Left ventricle myocardium superior (tissue), 1 donor: Measurements from ENCODE around the gene AGK. TPM values are rescaled to one million over a fixed set of nuclear protein-coding genes. Genes with fewer than 3 reads are reported as not detected.
"Not testable (repeated sequence)": the region's sequence is repeated elsewhere in the genome, so short reads cannot be mapped to it uniquely, and the experiment has no call there.

ENCODE experiments used
- ATAC-seq: fragments of 200-7000 bp; cut with Tn5 transposase; one replicate; pipeline ENCODE4 v1.9.1; 2020; ENCODE audit warnings: mild to moderate bottlenecking, moderate library complexity
- DNase-seq: peaks from one replicate; pipeline ENCODE4 v3.0.0-alpha.2; 2020
- intact Hi-C: fragments of 100-400 bp; cut with micrococcal nuclease; formaldehyde crosslinking; loops from one replicate; pipeline ENCODE4 v1.11.0; 2022
- total RNA-seq: library from RNA; stranded (reverse); fragmentation: NEBNext Ultra II Directional; extraction: Animal tissue kit (Norgen Biotek cat#: 25700); gene quantifications from one replicate; pipeline ENCODE4 v1.2.1, GENCODE V29; 2021
- donor health status: DM: no; HTN: yes; CAD: no; lungs with severe emphysema.

The AGK gene
- total RNA-seq, 1 donor from 2014 or later, result 37.7 TPM

- intact Hi-C loops, result no loop called here
These were observed 113.2 kb downstream of the AGK start for GRCh38 chr7:141664450-141664849.

GRCh38 chr7:141665208-141666035 lies 114.2 kb downstream of the AGK start:
- intact Hi-C loops, result no loop called here
- no peak for ATAC-seq

More at GRCh38 chr7:141664450-141664849, 113.2 kb downstream of the AGK start:
- DNase-seq (no peak), ATAC-seq (no peak)

DNA sequence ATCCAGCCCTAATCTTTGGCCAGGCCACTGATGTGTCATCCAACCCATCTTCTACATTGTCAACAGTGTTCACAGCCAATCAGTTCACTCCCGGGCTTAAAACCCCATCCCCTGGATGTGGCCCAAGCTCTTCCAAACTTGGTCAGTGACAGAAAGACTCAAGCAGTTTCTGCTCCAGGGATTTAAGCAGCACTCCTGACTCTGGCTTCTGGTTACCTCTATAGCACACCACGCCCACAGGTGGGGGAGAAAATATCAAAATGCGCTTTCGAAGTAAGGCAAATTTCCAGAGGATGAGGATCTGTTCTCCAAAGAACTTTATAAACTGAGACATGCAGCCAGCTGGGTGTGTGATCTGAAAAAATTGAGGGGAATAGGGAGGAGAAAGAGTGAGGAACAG lies 114.9 kb downstream of the AGK start:
- intact Hi-C loops, result no loop called here

More at GRCh38 chr7:141665208-141666035, 114.2 kb downstream of the AGK start:
- no peak for DNase-seq

DNA sequence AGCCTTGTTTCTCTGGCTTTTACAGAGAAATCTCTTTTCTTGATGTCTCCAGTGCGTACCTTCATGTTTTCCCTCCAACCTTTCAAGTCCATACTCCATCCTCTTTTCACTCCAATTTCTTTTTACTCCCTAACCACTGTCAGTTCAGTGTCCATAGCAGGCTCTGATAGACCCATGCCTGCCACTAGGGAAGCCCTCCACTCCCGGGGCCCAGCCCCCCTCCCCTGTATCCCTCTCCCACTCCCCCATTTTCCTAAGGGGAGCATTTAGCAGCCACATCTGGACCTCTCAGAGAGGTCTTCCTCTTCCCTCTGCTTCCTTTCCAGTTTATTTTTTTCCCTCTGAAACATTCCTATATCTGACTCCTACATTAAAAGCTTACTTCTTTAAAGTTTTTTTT lies 117.6 kb downstream of the AGK start:
- ATAC-seq (no peak), DNase-seq (no peak)
- intact Hi-C loops, result no loop called here

More for the DNA sequence above, 114.9 kb downstream of the AGK start:
- DNase-seq, result no peak
- no peak for ATAC-seq

- ATAC-seq (no peak), DNase-seq (no peak)
- intact Hi-C loops, result no loop called here
These were observed 120.7 kb downstream of the AGK start for GRCh38 chr7:141671705-141672496.

DNA sequence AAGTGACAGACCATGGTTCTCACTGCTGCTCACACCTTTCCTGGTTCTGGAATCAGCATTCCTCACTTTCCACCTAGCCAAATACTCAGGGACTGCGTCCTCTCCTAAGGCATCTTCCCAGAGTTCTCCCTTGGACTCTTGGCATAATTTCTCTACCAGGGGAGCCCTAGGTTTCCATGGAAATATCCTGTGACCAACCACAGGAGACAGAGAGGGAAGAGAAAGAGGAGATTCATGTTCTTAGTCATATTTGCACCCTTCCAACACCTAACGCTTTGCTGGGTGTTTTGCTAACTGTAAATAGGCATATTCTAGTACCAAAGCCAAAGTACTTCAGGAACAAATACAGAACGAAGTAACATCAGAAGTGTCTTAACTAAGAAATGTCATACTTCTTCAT lies 122.1 kb downstream of the AGK start:
- no peak for ATAC-seq
- intact Hi-C loops, result no loop called here
- DNase-seq, result no peak

GRCh38 chr7:141674171-141674671 lies 123.0 kb downstream of the AGK start:
- intact Hi-C loops, result no loop called here

GRCh38 chr7:141674702-141675101 lies 123.5 kb downstream of the AGK start:
- intact Hi-C loops, result no loop called here
- no peak for DNase-seq
- ATAC-seq, result peak; percentile 21

More at GRCh38 chr7:141674171-141674671, 123.0 kb downstream of the AGK start:
- peak; percentile 64 for ATAC-seq
- DNase-seq, result no peak

- DNase-seq (no peak), ATAC-seq (no peak)
- intact Hi-C loops, result no loop called here
These were observed 124.4 kb downstream of the AGK start for GRCh38 chr7:141675436-141676215.

DNA sequence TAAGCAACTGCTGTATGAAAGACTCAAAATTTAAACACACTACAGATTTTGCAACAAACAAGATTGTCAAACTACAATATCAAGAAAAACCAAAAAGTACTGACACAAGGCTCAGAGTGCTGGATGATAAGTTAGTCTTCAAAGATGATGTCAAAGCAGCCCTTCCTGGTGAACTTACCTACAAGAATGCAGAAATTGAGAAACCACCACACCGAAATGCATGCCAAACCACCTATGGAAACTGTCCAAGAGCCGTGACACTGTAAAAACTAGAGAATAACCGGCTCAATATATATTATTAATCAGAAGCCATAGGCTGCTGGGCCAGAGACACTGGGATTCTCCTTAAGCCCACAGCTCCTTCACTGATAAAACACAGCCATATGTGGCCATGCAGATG lies 125.4 kb downstream of the AGK start:
- intact Hi-C loops, result no loop called here
- ATAC-seq (no peak), DNase-seq (no peak)

DNA sequence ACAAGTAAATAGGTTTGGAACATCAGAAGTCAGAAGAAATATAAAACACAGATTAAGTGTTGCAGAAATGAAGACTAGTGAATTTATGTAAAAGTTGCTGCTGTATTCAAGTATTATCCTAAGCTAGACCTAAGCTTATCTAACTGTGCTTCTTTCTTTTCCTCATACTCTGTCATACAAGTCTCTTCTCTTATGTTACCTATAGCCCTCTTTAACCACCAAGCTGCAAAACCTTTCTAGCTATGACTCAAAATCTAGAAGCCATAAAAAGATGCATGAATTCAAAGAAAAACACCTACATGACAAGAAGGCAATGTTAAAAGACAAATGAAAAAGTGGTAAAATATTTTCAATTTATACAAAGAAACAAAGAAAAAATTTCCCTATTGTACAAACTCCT lies 127.8 kb downstream of the AGK start:
- ATAC-seq, result no peak
- intact Hi-C loops, result no loop called here
- no peak for DNase-seq

DNA sequence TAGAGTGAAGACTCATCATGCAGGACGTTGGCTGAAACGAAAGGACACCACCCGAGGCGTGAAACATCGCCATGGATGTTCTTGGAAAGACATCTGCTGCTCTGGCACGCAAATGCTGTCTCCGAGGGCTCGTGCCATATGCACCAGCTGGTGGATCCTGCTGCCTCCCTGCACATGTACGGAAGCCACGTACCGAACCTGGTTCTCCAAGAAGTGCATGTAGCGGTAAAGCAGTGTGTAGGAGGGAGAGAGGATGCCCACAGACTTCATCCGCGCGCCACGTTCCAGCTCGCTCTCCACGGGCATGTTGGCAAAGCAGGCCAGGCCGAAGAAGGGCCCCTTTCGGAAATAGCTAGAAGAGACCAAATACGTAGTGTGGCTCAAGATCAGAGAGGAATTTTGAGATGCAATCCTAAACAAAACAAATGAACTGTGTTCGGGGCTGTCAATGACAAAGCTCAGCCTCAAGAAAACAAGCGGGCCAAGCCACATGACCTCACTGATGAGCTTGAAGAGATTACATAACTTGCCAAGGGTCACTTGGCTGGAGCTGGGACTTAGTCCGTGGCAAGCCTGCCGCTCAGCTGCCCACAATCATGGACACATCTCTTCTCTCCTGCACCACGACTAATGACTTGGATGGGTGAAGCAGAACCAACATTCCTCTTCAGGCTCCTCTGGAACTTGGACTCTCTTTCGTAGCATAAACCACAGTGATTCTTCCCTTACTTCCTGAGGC lies 134.2 kb downstream of the AGK start:
- no peak for DNase-seq
- intact Hi-C loops, result no loop called here
- no peak for ATAC-seq

DNA sequence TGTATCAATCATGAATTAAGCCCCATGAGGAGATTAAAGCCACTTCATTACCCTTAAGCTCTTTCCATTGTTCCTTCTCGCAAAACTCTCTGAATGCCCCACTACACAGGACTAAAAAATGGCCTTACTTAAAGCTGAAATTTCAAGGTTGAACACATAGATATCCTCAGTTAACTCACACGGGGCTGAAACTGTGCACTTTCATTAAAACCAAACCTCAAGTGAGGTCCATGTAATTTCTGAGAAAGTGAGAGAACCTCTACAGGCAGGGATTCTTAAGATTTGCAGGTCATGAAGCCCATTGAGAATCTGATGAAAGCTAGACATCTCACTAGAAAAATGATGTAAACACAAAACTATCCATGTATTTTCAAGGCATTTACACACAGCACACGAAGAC lies 134.9 kb downstream of the AGK start:
- ATAC-seq (no peak), DNase-seq (no peak)
- intact Hi-C loops, result no loop called here

GRCh38 chr7:141686670-141687069 lies 135.5 kb downstream of the AGK start:
- intact Hi-C loops, result no loop called here
- no peak for DNase-seq
- ATAC-seq, result peak; percentile 58

- intact Hi-C loops, result no loop called here
- no peak for DNase-seq
These were observed 136.8 kb downstream of the AGK start for GRCh38 chr7:141688043-141688442.

GRCh38 chr7:141689072-141689825 lies 138.0 kb downstream of the AGK start:
- ATAC-seq, intact Hi-C loops, DNase-seq: not testable (repeated sequence)

More at GRCh38 chr7:141688043-141688442, 136.8 kb downstream of the AGK start:
- ATAC-seq, result no peak

GRCh38 chr7:141691540-141691939 lies 140.3 kb downstream of the AGK start:
- intact Hi-C loops, result no loop called here
- no peak for DNase-seq
- ATAC-seq, result no peak

- DNase-seq, result no peak
These were observed 140.8 kb downstream of the AGK start for GRCh38 chr7:141691961-141692360.

More at GRCh38 chr7:141691961-141692360, 140.8 kb downstream of the AGK start:
- intact Hi-C loops, result no loop called here
- no peak for ATAC-seq
